Measurements from ENCODE around the gene MLN. TPM values are rescaled to one million over a fixed set of nuclear protein-coding genes. Genes with fewer than 3 reads are reported as not detected.

MLN gene
- total and polyA plus RNA-seq, 2 donors (not counting 1 experiment from before 2014, with no cell fraction given) = not detected

- Histone ChIP-seq H3K9me3 (ENCODE audit: control extremely low read depth in 1 of 3, control insufficient read depth in 2 of 3, insufficient read depth in 1 of 3, low read length in 2 of 3) (no peaks in the 10 kb centered on the region), H3K27me3 (replicated peaks in 1 of 4; ENCODE audit: control extremely low read depth in 1 of 4, control insufficient read depth in 3 of 4, insufficient read depth in 4 of 4, low read length in 3 of 4) (peaks cover 0 to under 1% (median 0%) of the 10 kb centered on the region in 4 experiments), H4K20me1 (ENCODE audit: control insufficient read depth, insufficient read depth, low read length, poor library complexity, severe bottlenecking) (peaks cover 55% of the 10 kb centered on the region), H3K36me3 (replicated peaks in 1 of 2; ENCODE audit: control extremely low read depth in 1 of 2, control insufficient read depth in 1 of 2, extremely low read depth in 1 of 2, insufficient read depth in 2 of 2, low read length in 1 of 2) (peaks cover 2 to 29% of the 10 kb centered on the region in 2 experiments), H3K4me1 (ENCODE audit: control insufficient read depth in 2 of 2, insufficient read depth in 2 of 2, low read length in 2 of 2) (peaks cover 34 to 37% of the 10 kb centered on the region in 2 donors), H3K27ac (ENCODE audit: low read length in 2 of 2) (peak overlapping the region; percentile 78 to 89), H3K79me2 (ENCODE audit: control insufficient read depth, insufficient read depth, low read length) (peaks cover 57% of the 10 kb centered on the region), H3K4me3 (ENCODE audit: control extremely low read depth in 1 of 5, extremely low read depth in 1 of 5, insufficient read depth in 1 of 5, low read depth in 2 of 5, low read length in 4 of 5) (peak overlapping the region; percentile 11 to 89 (median 73)), H3K4me2 (replicated peaks; ENCODE audit: low read depth, low read length, poor library complexity, severe bottlenecking) (peak overlapping the region; percentile 84), H2AFZ (ENCODE audit: insufficient read depth, low read depth, low read length, poor library complexity, severe bottlenecking) (no peak overlapping the region), H3K9ac (ENCODE audit: low read length) (peak overlapping the region; percentile 93)
- ATAC-seq (ENCODE audit: low read depth) (no peak), DNase-seq (no peak)
- Mint-ChIP-seq H3K4me1 (peaks cover 49% of the 10 kb centered on the region), H3K9me3 (ENCODE audit: insufficient read depth) (no peaks in the 10 kb centered on the region), H3K4me3 (peak overlapping the region; percentile 93), H3K27me3 (no peaks in the 10 kb centered on the region), H3K27ac (peak overlapping the region; percentile 97)
- ChIA-PET POLR2A (interaction anchor here (0.6 to 0.9 kb wide), 2 partner anchors 76 to 402 kb away, joined by 3 to 4 read pairs; partner anchors contain the start of gene UQCC2), CTCF (interaction anchor here (1.2 to 5.6 kb wide), 3 partner anchors 8 to 241 kb away, joined by 3 to 48 read pairs (median 3); no protein-coding TSS in a partner anchor)
- TF ChIP-seq EZH2 (IDR thresholded peaks at IDR 0.05; ENCODE audit: borderline replicate concordance, insufficient read depth, low read depth, low read length, poor library complexity, severe bottlenecking) (no peak), CTCF (IDR thresholded peaks at IDR 0.05) (no peak)
- 75% methylated on average over 4 of the region's 7 CpGs for WGBS (ENCODE audit: insufficient coverage)
- intact Hi-C loops (cut with micrococcal nuclease) = loop anchor here (5.0 kb wide), 2 partner anchors 395 to 460 kb away; partner anchors contain the start of genes KIFC1 and SMIM29
Observed at GRCh38 chr6:33787346-33787953, 16.4 kb downstream of the MLN start.

GRCh38 chr6:33786736-33787135, 17.1 kb downstream of the MLN start:
- H3K27me3 ChIP-seq (replicated peaks in 1 of 4; ENCODE audit: control extremely low read depth in 1 of 4, control insufficient read depth in 3 of 4, insufficient read depth in 4 of 4, low read length in 3 of 4) = no peaks in the 10 kb centered on the region
- Mint-ChIP-seq H3K4me3 (peak overlapping the region; percentile 93), H3K27me3 (no peaks in the 10 kb centered on the region), H3K4me1 (peaks cover 49% of the 10 kb centered on the region), H3K27ac (no peak overlapping the region), H3K9me3 (ENCODE audit: insufficient read depth) (no peaks in the 10 kb centered on the region)
- CTCF ChIA-PET = interaction anchor here (1.2 to 5.6 kb wide), 2 partner anchors 16 to 242 kb away, joined by 3 to 48 read pairs; no protein-coding TSS in a partner anchor
- intact Hi-C loops (cut with micrococcal nuclease) = loop anchor here (5.0 kb wide), 2 partner anchors 394 to 461 kb away; partner anchors contain the start of genes KIFC1 and SMIM29
- H3K4me3 ChIP-seq (ENCODE audit: control extremely low read depth in 1 of 5, extremely low read depth in 1 of 5, insufficient read depth in 1 of 5, low read depth in 2 of 5, low read length in 4 of 5) = no peak overlapping the region
- peaks cover 2 to 36% of the 10 kb centered on the region in 2 experiments for H3K36me3 ChIP-seq (replicated peaks in 1 of 2; ENCODE audit: control extremely low read depth in 1 of 2, control insufficient read depth in 1 of 2, extremely low read depth in 1 of 2, insufficient read depth in 2 of 2, low read length in 1 of 2)
- H3K79me2 ChIP-seq (ENCODE audit: control insufficient read depth, insufficient read depth, low read length) = peaks cover 62% of the 10 kb centered on the region
- H4K20me1 ChIP-seq (ENCODE audit: control insufficient read depth, insufficient read depth, low read length, poor library complexity, severe bottlenecking) = peaks cover 62% of the 10 kb centered on the region
- 86% methylated on average over 1 of the region's 3 CpGs for WGBS (ENCODE audit: insufficient coverage)
- no peaks in the 10 kb centered on the region for H3K9me3 ChIP-seq (ENCODE audit: control extremely low read depth in 1 of 3, control insufficient read depth in 2 of 3, insufficient read depth in 1 of 3, low read length in 2 of 3)
- no peak overlapping the region for H2AFZ ChIP-seq (ENCODE audit: insufficient read depth, low read depth, low read length, poor library complexity, severe bottlenecking)
- DNase-seq = no peak
- ATAC-seq (ENCODE audit: low read depth) = no peak
- peak overlapping the region; percentile 84 for H3K4me2 ChIP-seq (replicated peaks; ENCODE audit: low read depth, low read length, poor library complexity, severe bottlenecking)
- H3K27ac ChIP-seq (ENCODE audit: low read length in 2 of 2) = peak overlapping the region in 1 of 2 donors; percentile 89
- peak overlapping the region; percentile 93 for H3K9ac ChIP-seq (ENCODE audit: low read length)
- POLR2A ChIA-PET = no interaction called here
- TF ChIP-seq CTCF (IDR thresholded peaks at IDR 0.05) (no peak), EZH2 (IDR thresholded peaks at IDR 0.05; ENCODE audit: borderline replicate concordance, insufficient read depth, low read depth, low read length, poor library complexity, severe bottlenecking) (no peak)
- H3K4me1 ChIP-seq (ENCODE audit: control insufficient read depth in 2 of 2, insufficient read depth in 2 of 2, low read length in 2 of 2) = peaks cover 34 to 37% of the 10 kb centered on the region in 2 donors

All from B cell (primary cell).